GM19043 (cell line): ENCODE results near the gene FBXW10.
"Not testable (repeated sequence)": the region's sequence is repeated elsewhere in the genome, so short reads cannot be mapped to it uniquely, and the experiment has no call there.

Experiments
- ATAC-seq: cut with Tn5 transposase; IDR thresholded peaks from one replicate; pipeline ENCODE4 v1.9.1; 2021; ENCODE audit warnings: low read depth; ENCODE audit not compliant: unreplicated experiment

Gene FBXW10

DNA sequence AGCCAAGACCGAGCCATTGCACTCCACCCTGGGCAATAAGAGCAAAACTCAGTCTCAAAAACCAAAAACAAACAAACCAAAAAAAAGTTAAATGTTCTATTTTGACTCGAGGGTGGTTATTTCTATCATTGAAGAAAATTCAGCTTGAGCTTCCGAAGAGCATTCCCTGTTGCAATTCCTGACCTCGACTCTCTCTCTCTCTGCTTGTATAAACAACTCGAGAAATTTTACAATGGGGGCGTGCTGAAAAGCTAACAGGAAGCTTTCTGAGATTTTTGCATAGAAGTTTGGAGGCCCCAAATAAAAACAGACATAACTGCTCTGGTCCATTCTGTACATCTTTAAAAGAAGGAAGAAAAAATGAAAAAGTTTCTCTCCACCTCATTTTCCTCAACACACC, 3.6 kb downstream of the FBXW10 start:
- ATAC-seq, result not testable (repeated sequence)

DNA sequence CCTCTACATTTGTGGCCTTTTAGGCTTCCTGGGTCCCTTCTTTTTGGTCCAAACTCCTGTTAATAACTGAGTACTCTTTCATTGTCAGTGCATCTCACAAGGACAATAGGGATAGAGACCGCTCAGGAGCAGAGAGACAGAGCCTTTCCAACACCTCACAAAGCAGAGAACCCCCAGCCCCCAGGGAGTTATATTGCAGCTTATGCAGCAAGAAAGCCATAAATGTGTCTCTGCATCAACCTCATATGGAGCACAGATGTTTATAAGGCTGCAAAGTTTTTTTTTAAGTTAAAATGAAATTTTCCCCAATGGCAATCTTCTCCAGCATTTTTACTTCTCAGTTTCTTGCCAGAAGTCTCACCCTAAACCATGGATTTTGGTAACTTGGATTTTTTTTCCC, 6.4 kb downstream of the FBXW10 start:
- ATAC-seq, result not testable (repeated sequence)

DNA sequence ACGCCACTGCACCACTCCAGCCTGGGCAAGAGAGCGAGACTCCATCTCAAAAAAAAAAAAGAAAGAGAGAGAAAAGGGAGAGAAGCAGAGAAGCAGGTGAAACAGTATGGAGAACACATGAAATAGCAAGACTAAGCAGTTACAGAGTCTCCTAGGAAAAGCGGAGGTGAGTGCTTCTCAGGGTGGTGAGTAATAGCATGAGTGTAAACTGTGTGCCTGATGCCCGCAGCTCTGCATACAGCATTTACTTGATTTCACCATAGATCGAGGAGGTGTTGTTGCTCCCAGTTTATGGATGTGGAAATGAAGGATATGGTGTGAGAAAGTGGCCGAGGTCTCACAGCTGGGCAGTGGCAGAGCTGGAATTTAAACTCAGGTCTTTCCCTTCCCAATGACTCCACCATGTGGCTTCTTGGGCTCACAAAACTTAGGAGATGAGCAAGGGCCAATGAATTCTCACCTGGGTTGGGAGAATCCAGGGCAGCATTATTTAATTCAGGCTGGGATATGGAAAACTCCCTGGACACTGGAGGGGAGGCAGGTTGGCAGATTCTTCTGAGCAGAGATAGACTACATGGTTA, 10.1 kb downstream of the FBXW10 start:
- not testable (repeated sequence) for ATAC-seq

- ATAC-seq, result not testable (repeated sequence)
Measured at GRCh38 chr17:18755969-18756368, 12.1 kb downstream of the FBXW10 start.

- ATAC-seq, result not testable (repeated sequence)
Measured at GRCh38 chr17:18757368-18758044, 13.7 kb downstream of the FBXW10 start.

GRCh38 chr17:18758344-18758743, 14.5 kb downstream of the FBXW10 start:
- ATAC-seq, result not testable (repeated sequence)

- ATAC-seq, result not testable (repeated sequence)
Measured at GRCh38 chr17:18760221-18760620, 16.4 kb downstream of the FBXW10 start.

- ATAC-seq, result not testable (repeated sequence)
Measured at GRCh38 chr17:18770572-18770971, 26.7 kb downstream of the FBXW10 start.

- ATAC-seq, result not testable (repeated sequence)
Measured at GRCh38 chr17:18771066-18771465, 27.2 kb downstream of the FBXW10 start.

DNA sequence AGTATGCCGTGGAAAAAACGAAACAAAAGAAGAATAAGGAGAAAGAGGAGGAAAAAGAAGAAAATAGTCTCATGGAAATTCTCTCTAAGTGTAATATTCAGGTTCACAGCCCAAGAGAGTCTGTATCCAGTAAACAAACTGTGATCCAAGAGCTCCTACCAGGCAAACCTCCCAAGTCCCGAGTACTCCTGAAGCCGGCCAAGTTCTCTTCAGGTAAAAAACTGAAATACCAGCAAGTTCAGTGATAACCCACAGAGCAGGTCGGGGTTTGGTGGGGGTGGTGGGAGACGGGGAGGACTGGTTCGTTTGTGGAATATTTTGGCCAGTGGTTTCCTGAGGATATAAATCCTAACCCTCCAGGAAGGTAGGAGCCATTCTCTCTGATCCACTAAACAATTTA, 28.6 kb downstream of the FBXW10 start:
- no peak for ATAC-seq

GRCh38 chr17:18780991-18781718, 37.3 kb downstream of the FBXW10 start, which contains the start of gene TVP23B:
TVP23B (plus strand) TSS chr17:18781183; CDS start chr17:18781294, 111 bp downstream.
- ATAC-seq, result peak; percentile 95

DNA sequence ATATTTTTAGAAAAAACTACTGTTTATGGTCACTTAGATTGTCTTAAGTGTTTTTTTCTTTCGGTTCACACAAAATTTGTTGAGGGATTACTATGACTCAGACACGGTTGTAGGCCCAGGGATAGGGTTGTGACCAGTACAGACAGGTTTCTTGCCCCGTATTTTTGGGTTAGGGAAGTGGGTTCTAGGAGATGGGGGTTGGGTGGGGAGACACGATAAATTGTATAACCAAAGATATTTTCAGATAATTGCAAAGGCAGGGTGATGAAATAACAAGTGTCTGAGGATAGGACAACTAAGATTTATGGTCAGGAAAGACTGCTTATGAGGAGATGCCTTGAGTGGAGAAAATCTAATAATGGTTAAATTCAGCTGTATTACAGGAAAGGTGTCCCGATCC, 38.0 kb downstream of the FBXW10 start:
- ATAC-seq, result not testable (repeated sequence)

GRCh38 chr17:18785933-18786332, 42.1 kb downstream of the FBXW10 start:
- ATAC-seq, result not testable (repeated sequence)

GRCh38 chr17:18786890-18787289, 43.0 kb downstream of the FBXW10 start:
- ATAC-seq, result not testable (repeated sequence)

- ATAC-seq, result not testable (repeated sequence)
Measured at GRCh38 chr17:18791402-18791801, 47.5 kb downstream of the FBXW10 start.

DNA sequence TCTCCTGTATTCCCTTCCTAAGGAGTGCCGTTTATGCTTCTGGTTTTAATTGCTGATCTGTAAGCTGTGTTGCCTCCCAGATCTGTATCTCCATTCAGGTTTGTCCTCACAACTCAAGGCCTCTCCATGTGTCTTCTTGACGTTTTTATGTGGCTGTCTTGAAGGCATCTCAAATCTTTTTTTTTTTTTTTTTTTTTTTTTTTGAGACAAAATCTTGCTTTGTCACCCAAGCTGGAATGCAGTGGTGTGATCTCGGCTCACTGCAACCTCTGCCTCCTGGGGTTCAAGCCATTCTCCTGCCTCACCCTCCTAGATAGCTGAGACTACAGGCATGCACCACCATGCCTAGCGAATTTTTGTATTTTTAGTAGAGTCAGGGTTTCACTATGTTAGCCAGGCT, 51.0 kb downstream of the FBXW10 start:
- ATAC-seq, result not testable (repeated sequence)

DNA sequence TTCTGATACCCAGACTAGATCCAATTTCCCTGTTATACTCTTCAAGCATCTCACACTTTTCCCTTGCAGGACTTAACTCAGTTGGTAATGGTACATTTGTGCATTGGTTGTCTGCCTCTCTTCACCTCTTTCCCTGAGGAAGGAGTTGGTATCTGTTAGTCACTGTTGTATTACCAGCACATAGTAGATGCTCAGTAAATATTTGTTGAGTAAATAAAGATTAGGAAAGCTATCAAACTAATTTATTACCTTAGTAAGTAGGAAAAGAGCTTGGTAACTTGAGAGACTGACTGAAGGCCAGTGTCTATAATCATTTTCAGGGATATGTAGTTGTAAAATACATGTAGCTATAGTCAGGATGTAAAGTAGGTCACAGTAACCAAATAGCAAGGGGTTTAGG, 53.0 kb downstream of the FBXW10 start:
- ATAC-seq, result not testable (repeated sequence)

DNA sequence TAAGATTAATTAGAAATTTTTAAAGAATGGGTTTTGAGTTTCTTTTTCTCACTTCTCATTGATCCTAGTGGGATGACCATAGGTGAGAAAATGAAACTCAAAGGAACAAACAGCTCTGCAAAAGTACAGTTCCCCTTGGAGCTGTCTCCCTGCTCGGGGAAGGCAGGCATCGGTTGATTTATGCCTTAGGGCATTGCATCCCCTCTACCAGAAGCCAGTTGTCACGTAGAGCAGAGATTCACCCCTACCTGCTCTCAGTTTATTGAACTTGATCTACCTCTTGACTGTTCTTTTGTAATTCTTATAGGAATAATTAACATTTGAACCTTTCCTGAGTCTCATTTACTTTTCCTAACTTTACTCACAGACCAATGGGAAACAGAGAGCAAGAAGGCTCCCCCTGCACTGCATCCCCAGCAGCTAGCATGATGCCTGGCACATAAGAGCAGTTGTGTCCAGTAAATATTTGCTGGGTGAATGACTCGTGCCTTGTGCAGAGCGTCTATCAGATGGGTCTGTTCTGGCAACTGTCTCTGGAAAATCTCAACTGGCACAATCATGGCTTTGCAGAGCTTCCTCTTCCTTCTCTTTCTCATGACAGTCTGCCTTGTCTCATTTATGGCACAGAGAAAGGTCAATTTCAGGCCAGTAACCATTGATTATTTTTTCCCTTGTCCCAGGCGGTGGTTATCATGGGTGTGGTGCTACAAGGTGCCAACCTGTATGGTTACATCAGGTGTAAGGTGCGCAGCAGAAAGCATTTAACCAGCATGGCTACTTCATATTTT, 59.8 kb downstream of the FBXW10 start:
- ATAC-seq, result not testable (repeated sequence)

DNA sequence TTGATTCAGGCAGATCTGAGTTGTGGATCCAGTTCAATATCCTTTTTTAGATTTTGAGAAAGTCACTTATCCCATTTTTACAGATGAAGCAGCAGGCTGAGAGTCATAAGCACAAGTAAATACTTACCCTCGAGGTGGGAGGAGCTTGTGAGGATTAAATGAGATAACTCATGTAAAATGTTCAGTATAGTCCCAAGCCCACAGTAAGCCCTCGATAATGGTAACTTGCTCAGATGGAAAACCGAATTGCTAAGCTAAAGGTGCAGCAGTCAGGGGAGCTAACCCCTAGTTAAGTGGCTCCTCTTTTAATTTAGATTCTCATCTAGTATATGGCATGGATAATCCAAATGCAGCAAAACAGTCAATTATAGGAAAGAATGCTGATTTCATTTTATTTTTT, 72.1 kb downstream of the FBXW10 start:
- not testable (repeated sequence) for ATAC-seq

- not testable (repeated sequence) for ATAC-seq
Measured at GRCh38 chr17:18816489-18817371, 72.9 kb downstream of the FBXW10 start.
